ENCODE data around the gene RFC2.
A peak's percentile ranks its signal among the peaks of the same experiment; 100 is the strongest.
"Not testable (repeated sequence)": the region's sequence is repeated elsewhere in the genome, so short reads cannot be mapped to it uniquely, and the experiment has no call there.

The RFC2 gene

DNA sequence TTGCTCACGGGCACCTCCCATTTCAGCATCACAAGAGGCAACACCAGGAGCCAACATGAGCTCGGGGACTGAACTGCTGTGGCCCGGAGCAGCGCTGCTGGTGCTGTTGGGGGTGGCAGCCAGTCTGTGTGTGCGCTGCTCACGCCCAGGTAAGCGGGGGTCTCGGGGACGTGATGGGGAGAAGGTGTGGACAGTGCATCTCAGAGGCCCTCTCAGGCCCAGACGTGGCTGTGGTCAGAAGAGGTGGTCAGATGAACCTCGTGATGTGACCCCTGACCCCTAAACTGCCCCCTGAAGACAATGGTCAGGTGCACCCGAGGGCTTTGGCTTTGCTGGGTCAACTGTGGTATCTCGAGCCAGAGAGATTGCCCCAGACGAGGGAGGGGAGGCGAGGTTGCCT lies 38.3 kb downstream of the RFC2 start:
- DNase-seq: no peak

DNA sequence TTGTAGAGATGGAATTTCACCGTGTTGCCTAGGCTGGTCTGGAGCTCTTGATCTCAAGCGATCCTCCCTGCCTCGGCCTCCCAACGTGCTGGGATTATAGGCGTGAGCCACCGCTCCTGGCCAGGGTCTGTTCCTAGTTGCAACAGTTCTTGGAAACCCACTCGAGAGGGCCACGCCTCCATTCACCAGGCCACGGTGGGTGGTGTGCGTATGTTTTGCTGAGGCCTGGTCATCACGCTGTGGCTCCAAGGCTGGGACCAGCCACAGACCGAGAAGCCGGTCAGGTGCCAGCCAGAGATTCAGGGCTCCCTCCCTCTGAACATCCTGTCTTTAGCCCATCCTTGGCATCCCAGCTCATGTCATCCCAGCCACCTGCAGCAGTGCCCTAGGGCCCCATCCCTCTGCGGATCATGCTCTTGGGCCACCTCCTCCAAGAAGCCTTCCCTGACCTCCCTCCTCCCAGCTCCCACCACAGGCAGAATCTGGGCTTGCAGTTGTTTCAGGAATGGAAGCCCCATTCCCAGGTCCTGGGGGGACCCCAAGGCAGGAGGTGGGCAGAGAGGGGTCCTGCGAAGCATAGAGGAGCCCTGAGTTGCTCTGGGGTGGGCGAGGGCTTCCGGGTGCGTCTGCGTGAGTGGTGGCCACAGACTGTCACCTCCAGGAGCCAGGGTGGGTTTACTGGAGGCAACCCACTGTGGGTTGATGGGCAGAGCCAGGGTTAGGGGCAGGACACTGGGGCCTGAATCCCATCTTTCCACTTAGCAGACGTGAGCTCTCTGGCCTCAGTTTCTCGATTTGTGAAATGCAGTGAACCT lies 39.2 kb downstream of the RFC2 start:
- DNase-seq: no peak

DNA sequence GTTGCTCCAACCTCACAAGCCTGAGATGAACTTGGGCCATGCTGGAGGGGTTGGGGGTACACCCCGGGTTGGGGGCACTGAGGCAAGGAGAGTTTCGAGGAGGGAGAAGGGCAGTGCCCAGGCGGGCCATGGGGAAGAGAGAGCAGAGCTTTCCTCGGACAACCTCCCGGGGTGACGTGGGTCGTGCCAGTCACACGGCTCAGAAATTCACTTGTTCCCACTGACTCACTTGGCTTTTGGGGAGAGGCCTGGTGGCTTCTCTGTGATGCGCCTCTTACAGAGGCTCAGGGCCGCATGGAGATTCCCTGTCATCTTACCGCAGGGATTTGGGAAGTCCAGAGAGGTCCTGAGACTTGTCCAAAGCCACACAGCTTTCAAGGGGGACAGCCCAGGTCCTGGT lies 41.5 kb downstream of the RFC2 start:
- DNase-seq: no peak

DNA sequence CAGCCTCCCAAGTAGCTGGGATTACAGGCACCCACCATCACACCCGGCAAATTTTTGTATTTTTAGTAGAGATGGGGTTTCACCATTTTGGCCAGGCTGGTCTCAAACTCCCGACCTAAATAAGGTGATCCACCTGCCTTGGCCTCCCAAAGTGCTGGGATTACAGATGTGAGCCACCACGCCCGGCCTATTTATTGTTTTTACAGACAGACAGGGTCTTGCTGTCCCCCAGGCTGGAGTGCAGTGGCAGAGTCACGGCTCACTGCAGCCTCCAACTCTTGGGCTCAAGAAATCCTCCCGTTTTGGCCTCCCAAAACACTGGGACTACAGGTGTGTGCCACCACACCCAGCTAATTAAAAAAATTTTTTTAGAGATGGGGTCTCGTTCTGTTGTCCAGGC lies 46.0 kb downstream of the RFC2 start:
- not testable (repeated sequence) for DNase-seq

DNA sequence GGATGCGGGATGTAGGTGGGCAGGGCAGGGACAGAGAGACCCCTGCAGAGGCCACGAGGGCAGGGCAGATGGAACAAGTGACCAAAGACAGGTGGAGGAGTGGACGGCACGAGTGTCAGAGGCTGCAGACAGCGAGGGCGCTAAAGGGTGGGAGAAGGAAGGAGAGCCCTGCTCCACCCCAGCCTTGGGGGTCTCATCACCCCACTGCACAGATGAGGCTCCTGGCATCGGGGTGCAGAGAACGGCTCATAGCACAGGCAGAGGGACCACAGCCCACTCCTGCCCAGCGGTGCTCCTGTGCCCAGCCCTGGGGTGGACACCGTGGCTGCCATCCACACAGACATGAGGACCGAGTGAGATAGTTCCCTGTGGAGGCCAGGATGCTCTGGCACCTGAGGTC lies 46.6 kb downstream of the RFC2 start:
- DNase-seq: no peak

DNA sequence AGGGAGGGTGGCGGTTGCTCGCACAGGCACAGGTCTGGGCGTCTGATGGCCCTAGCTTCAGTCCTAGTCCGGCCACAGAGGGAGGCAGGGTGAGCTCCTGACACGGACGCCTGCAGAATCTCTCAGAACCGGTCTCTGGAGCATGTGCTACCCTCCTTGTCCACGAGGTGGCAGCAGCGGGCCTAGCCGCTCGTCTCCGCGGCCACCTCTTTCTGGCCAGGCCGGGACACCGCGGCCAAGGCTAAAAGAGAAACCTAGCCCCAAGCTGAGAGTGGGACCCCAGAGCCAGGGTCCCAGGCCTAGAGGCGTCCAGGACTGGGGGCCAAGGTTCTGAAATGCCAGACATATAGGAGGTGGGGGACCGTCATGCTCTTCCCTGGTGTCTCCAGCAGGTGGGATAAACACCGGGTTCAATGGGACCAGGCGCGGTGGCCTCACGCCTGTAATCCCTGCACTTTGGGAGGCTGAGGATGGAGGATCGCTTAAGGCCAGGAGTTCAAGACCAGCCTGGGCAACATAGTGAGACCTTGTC lies 47.5 kb downstream of the RFC2 start:
- DNase-seq: peak; percentile 82

DNA sequence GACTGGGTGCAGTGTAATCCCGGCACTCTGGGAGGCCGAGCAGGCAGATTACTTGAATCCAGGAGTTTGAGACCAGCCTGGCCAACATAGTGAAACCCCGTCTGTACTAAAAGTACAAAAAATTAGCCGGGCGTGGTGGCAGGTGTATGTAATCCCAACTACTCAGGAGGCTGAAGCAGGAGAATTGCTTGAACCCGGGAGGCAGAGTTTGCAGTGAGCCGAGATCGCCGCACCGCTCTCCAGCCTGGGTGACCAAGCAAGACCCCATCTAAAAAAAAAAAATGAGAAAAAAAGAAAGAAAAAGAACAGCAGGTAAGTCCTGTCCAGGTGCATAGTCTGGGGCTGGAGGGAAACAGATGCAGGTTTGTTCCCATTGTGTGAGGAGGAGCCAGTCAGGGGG lies 48.1 kb downstream of the RFC2 start:
- not testable (repeated sequence) for DNase-seq

DNA sequence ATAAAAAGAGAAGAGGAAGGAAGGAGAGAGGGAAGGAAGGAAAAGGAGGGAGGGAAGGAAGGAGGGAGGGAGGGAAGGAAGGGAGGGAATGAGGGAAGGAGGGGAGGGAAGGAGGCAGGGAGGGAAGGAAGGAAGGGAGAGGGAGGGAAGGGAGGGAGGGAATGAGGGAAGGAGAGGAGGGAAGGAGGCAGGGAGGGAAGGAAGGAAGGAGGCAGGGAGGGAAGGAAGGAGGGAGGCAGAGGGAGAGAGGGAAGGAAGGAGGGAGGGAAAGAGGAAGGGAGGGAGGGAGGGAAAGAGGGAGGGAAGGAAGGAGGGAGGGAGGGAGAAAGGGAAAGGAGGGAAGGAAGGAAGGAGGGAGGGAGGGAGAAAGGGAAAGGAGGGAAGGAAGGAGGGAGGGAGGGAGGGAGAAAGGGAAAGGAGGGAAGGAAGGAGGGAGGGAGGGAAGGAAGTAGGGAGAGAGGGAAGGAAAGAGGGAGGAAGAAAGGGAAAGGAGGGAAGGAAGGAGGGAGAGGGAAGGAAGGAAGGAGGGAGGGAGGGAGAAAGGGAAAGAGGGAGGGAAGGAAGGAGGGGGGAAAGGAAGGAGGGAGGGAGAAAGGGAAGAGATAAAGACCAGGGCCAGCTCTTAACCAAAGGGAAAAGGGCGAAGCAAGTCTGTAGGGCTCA lies 50.1 kb downstream of the RFC2 start:
- DNase-seq: no peak

DNA sequence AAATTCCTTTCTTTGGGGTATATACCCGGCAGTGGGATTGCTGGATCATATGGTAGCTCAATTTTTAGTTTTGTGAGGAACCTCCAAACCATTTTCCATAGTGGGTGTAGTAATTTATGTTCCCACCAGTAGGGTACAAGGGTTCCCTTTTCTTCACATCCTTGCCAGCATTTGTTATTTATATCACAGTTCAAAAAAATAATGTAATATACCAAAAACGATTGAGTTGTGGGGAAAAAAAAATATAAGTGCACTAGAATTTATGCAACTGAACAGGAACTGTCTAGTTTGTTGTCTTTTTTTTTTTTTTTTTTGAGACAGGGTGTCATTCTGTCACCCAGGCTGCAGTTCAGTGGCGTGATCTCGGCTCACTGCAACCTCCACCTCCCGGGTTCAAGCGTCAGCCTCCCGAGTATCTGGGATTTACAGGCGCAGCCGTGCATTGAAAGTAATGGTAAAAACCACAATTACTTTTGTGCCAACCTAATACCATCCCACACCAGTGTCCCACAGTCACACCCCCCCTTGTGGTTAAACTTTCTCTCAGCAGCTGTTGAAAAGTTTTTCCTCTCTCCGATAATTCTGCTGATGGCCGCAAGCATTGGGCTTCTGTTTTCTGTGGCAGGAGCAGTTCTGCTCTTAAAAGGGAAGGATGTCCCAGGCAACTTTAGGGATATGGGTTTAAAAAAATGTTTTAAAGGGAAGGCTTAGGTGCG lies 51.2 kb downstream of the RFC2 start:
- DNase-seq: no peak

DNA sequence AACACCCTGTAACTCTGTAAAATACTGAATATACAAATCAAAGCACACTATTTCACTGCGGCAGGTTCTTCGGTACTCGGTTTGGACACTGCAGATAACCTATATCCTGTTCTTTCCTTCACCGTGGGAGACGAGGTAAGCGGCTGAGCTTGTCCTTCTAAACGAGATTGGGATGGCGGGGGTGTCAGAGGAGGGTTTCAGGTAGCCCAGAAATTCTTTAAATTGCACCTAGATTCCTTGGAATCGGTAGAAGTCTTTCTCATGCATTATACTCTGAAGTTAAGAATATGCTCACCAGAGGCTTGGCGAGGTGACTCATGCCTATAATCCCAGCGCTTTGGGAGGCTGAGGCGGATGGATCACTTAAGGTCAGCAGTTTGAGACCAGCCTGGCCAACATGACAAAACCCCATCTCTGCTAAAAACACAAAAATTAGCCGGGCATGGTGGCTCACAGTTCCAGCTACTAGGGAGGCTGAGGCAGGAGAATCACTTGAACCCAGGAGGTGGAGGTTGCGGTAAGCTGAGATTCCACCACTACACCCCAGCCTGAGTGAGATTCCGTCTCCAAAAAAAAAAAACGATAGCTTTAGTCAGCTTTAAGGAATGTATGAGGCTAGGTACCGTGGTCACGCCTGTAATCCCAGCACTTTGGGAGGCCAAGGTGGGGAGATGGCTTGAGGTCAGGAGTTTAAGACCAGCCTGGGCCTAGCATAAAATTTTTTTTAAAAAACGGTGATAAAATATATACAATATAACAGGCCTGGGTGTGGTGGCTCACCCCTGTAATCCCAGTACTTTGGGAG lies 54.4 kb downstream of the RFC2 start:
- DNase-seq: no peak

DNA sequence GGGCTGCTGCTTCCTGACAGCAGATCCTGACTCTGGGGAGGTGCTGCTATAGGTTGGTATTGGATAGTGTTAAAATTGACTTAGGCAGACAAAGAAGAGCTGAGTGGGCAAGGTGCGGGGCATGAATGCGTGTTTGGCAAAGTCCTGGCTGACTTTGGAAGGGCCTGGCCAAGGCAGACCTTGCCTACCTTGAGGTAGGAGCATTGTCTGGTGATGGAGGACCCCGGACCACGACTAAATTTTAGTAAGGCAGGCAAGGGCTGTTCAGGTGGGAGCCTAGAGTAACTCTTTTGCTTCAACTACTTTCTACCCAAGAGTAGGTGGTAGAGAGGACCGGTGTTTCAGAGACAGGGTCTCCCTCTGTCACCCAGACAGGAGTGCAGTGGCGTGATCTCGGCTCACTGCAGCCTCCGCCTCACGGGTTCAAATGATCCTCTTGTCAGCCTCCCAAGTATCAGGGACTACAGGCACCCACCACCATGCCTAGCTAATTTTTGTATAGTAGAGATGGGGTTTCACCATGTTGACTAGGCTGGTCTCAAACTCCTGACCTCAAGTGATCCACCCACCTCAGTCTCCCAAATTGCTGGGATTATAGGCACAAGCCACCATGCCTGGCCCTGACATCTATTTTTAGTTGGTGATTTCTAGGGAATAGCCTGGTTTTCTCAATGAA lies 56.6 kb downstream of the RFC2 start:
- no peak for DNase-seq

DNA sequence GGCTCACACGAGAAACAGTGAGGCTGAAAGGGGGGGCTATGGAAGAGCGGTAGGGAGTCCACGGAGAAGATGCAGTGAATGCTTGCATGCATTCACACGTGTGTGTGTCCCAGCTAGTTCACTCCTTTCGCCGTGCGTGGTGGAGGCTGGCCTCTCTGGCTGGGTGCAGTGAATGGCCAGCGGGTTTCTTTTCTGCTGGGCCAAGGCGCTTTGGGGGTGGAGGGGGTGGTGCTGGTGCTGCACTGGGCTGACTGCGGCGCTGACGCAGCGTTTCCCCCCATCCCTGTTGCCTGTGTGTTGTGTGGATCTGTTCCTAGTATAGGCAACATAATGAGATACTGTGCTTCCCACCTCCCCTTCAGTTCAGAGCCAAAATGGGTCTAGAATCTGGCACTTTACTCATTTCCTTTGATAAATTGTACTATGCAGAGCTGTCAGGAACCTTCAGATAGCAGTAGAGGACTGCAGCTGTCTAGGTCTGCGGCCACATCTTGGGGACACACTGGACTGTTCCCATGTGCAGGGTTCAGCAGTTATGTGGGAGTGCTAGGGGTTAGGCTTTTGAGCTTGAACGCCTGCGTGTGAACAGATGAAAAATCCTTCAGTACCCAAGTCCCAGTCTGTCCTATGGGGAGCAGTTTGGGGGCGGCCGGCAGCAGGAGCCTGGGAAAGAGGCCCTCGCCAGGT lies 58.1 kb downstream of the RFC2 start:
- not testable (repeated sequence) for DNase-seq

DNA sequence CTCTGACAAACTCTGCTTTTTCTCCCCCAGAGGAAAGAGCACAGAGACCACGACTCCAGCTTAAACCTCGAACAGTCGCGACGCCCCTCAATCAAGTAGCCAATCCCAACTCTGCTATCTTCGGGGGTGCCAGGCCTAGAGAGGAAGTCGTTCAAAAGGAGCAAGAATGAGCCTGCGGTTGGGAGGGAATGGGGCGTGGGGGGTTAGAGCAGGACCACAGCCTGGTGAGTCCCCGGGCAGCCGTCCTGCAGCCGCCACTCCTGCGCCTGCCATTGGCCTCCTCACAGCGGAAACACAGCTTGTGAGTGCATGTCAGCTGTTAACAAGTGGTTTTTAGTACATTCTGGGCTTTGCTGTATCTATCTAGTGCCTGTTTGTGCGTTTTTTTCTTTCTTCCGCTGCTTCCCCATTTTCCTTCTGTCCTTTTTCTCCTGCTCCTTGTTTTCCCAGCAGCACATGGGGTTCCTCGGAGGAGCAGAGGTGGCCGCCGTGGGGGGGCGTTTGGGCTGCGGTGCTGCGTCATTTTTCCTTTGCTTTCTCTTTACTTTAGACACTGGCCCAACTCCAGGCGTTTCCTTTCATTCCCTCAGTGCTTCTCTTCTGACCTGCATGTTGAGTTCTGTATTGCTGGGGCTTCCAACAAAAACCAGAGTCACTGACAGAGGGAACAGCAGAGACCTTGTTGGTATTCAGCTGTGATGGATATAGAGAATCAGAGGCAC lies 58.9 kb downstream of the RFC2 start:
- not testable (repeated sequence) for DNase-seq

DNA sequence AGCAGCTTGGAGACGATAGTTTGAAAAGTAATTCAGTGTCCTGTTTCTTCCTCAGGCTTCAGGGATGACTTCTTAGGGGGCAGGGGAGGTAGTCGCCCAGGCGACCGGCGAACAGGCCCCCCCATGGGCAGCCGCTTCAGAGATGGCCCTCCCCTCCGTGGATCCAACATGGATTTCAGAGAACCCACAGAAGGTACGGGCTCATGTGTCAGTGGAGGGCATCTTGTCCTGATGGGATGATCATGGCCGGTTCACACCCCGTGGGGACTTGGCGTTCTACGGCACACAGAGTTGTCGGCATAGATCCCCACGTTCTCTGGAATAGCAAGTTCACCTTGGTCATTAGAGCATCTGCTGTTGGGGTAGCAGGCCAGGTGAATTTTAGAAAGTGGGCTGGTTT lies 59.5 kb downstream of the RFC2 start:
- DNase-seq: no peak

DNA sequence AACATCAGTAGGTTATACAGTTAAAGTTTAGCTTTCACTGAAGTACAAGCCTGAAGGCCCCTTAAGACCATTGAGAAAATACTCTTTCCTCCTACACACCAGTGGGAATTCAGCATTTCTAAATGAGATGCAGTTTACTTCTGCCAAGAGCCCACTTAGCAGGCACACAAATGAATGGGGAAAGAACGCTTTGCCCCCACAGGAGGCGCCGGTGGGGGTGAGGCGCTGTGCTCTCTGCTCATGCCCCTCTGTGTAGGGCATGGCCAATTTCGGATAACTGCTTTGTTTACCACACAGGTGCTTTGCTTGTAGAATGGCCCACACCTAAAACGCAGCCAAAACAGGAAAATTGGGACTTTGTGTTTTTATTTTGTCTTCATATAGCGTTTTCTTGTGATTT lies 60.3 kb downstream of the RFC2 start:
- DNase-seq: no peak

DNA sequence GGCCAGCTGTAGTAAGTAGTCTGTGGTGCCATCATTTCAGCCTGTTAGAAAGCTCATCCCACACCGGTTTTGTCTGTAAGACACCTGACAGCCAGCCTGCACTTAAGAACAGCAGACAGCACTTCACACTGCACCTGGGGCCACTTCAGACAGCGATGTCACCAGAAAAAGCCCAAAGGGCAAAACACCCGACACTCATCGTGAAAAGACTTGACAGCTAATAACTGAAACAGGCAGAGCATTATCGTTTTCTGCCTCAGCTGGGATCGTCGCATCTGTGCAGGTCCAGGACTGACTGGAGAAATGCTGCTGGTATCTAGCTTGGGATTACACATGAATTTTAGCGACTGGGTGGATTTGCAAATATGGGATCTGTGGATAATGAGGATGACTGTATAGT lies 61.1 kb downstream of the RFC2 start:
- DNase-seq: no peak

DNA sequence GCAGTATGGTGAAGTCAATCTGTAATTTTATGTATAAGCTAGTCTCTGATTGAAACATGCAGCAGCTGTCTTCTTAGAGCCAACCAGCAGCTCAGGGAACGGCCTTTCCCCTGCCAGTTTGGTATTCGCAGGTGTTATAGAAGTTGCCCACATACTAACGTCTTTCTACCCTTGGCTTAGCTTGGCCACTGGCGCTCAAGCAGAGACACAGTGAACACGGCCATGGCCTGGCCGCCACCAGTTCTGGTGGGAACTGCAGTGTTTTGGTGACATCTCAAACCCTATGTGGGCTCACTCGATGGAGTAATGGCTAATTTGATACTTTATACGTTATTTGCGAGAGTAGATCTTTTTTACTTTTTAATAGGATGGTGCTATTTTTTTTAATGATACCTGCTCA lies 63.0 kb downstream of the RFC2 start:
- DNase-seq: no peak

DNA sequence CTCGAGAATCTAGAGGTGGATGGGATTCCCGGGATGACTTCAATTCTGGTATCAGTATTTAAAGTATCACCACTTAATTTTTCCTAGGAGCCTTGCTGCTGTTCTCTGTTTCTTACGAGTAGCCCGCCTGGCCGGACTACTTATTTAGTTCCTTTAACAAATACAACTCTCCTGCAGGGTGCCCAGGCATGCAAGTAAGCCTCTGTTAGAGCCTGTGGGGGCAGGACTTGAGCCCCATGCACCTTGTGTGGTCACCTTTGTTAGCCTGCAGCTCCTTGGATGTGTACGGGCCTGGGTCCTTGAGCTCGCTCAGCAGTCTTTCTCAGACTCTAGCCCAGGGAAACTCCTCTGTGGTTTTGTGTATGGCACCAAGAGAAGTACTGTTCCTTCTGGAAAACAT lies 63.9 kb downstream of the RFC2 start:
- DNase-seq: no peak

DNA sequence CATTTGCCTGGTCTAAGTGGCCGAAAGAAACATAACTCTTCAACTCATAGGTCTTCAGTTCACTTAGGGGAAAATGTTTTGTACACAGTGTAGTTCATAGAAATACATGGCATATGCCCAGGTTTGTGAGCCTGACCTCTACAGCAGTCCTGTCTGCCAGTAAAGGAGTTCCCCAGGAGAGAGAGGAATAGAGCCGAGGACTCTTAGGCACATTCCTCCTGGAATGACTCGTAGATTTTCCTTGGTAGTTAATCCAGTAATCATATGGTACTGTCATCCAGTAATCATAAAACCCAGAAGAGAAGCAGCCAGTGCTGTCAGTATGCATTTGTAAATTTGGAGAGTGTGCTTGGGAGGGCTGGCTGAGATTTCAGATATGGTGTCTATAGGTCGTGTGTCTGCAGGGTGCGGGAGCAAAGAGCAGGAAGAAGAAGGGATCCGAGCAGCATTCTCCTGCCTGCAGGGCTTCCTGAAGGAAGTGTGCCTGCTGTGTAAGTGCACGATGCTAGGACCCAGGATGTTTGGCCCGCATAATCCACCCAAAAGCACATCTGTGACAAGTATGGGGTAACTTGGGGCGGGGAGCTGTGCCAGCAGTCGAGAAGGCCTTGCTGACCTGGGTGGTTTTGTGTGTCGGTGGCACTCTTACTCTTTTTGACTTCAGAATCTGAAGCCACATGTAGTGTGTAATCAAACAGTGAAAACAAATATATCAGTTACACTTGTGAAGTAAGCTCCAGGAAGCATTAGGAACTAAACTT lies 66.1 kb downstream of the RFC2 start:
- DNase-seq: no peak

DNA sequence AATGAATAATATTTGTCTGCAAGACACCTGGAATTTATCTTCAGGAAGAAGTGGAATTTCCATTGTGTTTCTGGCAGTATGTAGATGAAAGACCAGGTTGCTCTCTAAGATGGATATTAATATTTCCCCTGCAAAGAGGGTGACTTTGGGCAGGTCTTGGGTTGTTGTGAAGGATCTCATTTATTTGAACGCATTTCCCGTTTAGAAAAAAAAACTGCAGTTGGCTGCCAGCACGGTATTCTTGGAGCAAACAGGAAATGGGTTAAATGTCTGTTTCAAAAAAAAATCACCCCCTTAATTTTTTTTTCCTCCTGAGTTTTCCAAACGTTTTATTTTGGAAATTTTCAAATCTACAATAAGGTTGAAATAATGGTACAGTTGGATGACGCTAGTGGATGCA lies 68.6 kb downstream of the RFC2 start:
- no peak for DNase-seq
